Measurements from ENCODE around the gene TRAF4. TPM values are rescaled to one million over a fixed set of nuclear protein-coding genes. Genes with fewer than 3 reads are reported as not detected.

Gene TRAF4
- total and polyA plus RNA-seq, 3 donors from 2014 or later, result 33.1 to 47.2 (median 35.3) TPM

DNA sequence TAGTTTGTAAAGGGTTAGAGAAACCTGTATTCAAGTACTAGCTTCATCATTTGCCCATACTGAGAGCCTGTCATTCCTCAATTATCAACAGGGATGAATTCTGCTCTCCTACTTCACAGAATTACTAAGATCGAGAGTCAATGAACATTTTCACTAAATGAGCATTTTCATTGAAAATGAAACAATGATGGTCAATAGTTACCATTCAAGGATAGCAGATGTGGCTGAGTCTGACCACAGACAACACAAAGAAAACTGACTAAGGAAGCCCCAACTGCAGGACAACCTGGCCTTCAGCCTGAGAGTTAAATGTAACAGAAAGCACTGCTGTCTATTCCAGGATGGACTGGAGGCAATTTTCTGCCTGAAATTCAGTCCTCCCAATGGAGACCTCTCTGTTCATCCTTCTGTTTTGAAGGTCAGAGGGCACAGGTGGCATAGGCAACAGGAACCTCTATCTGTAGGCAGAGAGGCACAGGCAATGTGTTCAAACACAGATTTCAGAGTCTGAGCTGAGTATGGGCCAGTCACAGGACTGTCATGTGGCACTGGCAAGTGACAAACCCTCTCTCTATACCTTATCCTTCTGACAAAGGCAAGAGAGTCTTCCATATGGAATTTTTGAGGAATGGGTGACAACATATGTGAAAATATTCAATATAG is 19.5 kb downstream of the TRAF4 start:
- no peaks in the 10 kb centered on the region for H3K9me3 ChIP-seq
- no peak overlapping the region for H3K27ac ChIP-seq
- 55 to 59% methylated on average over 1 of the region's 1 CpG for WGBS, 2 donors
- H3K36me3 ChIP-seq (ENCODE audit: low read depth, missing control alignments), result no peaks in the 10 kb centered on the region
- DNase-seq, result no peak
- H3K27me3 ChIP-seq, result no peaks in the 10 kb centered on the region
- intact Hi-C loops (cut with DNase I; ENCODE audit: low total_unique reads), result no loop called here
- H3K4me1 ChIP-seq, result peaks cover 7% of the 10 kb centered on the region
- TF ChIP-seq, protein P1, sequence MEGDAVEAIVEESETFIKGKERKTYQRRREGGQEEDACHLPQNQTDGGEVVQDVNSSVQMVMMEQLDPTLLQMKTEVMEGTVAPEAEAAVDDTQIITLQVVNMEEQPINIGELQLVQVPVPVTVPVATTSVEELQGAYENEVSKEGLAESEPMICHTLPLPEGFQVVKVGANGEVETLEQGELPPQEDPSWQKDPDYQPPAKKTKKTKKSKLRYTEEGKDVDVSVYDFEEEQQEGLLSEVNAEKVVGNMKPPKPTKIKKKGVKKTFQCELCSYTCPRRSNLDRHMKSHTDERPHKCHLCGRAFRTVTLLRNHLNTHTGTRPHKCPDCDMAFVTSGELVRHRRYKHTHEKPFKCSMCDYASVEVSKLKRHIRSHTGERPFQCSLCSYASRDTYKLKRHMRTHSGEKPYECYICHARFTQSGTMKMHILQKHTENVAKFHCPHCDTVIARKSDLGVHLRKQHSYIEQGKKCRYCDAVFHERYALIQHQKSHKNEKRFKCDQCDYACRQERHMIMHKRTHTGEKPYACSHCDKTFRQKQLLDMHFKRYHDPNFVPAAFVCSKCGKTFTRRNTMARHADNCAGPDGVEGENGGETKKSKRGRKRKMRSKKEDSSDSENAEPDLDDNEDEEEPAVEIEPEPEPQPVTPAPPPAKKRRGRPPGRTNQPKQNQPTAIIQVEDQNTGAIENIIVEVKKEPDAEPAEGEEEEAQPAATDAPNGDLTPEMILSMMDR (IDR thresholded peaks at IDR 0.05), result no peak
- no peak for TF ChIP-seq POLR2A (IDR thresholded peaks at IDR 0.05)
- H3K4me3 ChIP-seq, result no peak overlapping the region

DNA sequence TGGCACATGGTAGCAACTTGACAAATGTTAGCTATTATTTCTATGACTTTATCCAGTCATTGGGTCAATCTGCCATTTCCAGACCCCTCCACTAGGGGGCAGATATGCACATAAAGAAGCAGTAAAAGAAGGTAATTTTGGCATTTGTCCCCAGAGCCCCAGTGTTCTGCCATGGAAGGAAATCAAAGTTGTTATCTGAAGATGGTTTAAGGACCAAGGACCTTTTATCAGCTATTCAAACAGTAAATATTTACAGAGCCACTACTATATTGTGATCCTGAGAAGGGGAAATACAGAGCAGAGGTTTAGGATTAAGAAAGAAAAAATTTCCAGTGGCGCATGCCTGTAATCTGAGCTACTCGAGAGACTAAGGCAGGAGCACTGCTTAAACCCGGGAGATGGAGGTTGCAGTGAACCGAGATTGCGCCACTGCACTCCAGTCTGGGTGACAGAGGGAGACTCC is 20.0 kb downstream of the TRAF4 start:
- no peaks in the 10 kb centered on the region for H3K9me3 ChIP-seq
- no peaks in the 10 kb centered on the region for H3K36me3 ChIP-seq (ENCODE audit: low read depth, missing control alignments)
- intact Hi-C loops (cut with DNase I; ENCODE audit: low total_unique reads), result no loop called here
- H3K27me3 ChIP-seq, result no peaks in the 10 kb centered on the region
- TF ChIP-seq, protein P1 (IDR thresholded peaks at IDR 0.05), result peak; percentile 88 to 98 (median 94)
- TF ChIP-seq POLR2A (IDR thresholded peaks at IDR 0.05), result no peak
- H3K27ac ChIP-seq, result no peak overlapping the region
- H3K4me1 ChIP-seq, result peaks cover 7% of the 10 kb centered on the region
- peak; percentile 93 for DNase-seq
- no peak overlapping the region for H3K4me3 ChIP-seq
- 58 to 82% methylated on average over 5 of the region's 5 CpGs for WGBS, 2 donors

GRCh38 chr17:28765038-28765437 is 21.2 kb downstream of the TRAF4 start:
- Histone ChIP-seq H3K4me1 (peaks cover 7% of the 10 kb centered on the region), H3K27ac (no peak overlapping the region), H3K9me3 (no peaks in the 10 kb centered on the region), H3K36me3 (ENCODE audit: low read depth, missing control alignments) (no peaks in the 10 kb centered on the region), H3K4me3 (no peak overlapping the region), H3K27me3 (no peaks in the 10 kb centered on the region)
- WGBS, 2 donors, result 84 to 86% methylated on average over 4 of the region's 4 CpGs
- DNase-seq, result no peak
- intact Hi-C loops (cut with DNase I; ENCODE audit: low total_unique reads), result no loop called here
- TF ChIP-seq, protein P1 (IDR thresholded peaks at IDR 0.05), result no peak

- intact Hi-C loops (cut with DNase I; ENCODE audit: low total_unique reads), result no loop called here
- no peak overlapping the region for H3K4me3 ChIP-seq
- H3K9me3 ChIP-seq, result no peaks in the 10 kb centered on the region
- H3K4me1 ChIP-seq, result no peaks in the 10 kb centered on the region
- no peaks in the 10 kb centered on the region for H3K36me3 ChIP-seq (ENCODE audit: low read depth, missing control alignments)
- WGBS, 2 donors, result 77 to 88% methylated on average over 6 of the region's 6 CpGs
- TF ChIP-seq, protein P1 (IDR thresholded peaks at IDR 0.05), result no peak
- TF ChIP-seq POLR2A (IDR thresholded peaks at IDR 0.05), result no peak
- H3K27me3 ChIP-seq, result no peaks in the 10 kb centered on the region
- no peak for DNase-seq
- no peak overlapping the region for H3K27ac ChIP-seq
Measured at GRCh38 chr17:28773736-28774135, 29.9 kb downstream of the TRAF4 start.

DNA sequence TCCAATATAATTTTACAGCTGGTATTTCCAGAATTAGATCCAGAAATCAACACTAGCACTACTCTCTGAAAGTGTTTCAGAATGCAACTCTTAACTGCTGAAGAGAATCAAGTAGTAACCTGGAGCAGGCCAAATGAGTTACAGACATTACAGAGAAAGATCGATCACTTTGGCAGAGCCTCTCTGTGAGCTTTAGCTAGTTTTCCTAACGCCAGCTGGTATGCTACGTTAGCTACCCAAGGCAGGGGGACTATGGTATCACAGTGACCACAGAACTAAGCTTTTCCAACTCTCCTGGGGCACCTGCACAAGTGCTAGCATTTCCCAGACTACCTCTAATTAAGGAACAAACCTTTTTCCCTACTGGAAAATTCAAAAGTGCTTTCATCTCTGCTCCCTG is 30.4 kb downstream of the TRAF4 start:
- H3K27me3 ChIP-seq, result no peaks in the 10 kb centered on the region
- no peak overlapping the region for H3K4me3 ChIP-seq
- intact Hi-C loops (cut with DNase I; ENCODE audit: low total_unique reads), result no loop called here
- TF ChIP-seq POLR2A (IDR thresholded peaks at IDR 0.05), result no peak
- TF ChIP-seq, protein P1 (IDR thresholded peaks at IDR 0.05), result no peak
- DNase-seq, result no peak
- 78 to 82% methylated on average over 3 of the region's 3 CpGs for WGBS, 2 donors
- H3K27ac ChIP-seq, result no peak overlapping the region
- no peaks in the 10 kb centered on the region for H3K36me3 ChIP-seq (ENCODE audit: low read depth, missing control alignments)
- no peaks in the 10 kb centered on the region for H3K4me1 ChIP-seq
- H3K9me3 ChIP-seq, result no peaks in the 10 kb centered on the region

Measured in testis (tissue), 3 donors.